Osteoblast (primary cell): ENCODE results near the gene CPED1. TPM values are rescaled to one million over a fixed set of nuclear protein-coding genes. Genes with fewer than 3 reads are reported as not detected.
A peak's percentile ranks its signal among the peaks of the same experiment; 100 is the strongest.

Experiments used
- DNase-seq: peaks from one replicate; pipeline ENCODE4 v3.0.0; 2011; ENCODE audit warnings: low spot score, mixed read lengths; ENCODE audit not compliant: insufficient read length; ENCODE audit errors: missing footprints
- H2AFZ ChIP-seq: 2 replicates; pipeline ENCODE4 v1.6.0; 2011; ENCODE audit warnings: mild to moderate bottlenecking, low read length
- H3K27ac ChIP-seq: 2 replicates; pipeline ENCODE4 v1.5.1; 2011; ENCODE audit warnings: mild to moderate bottlenecking, low read depth, low read length, moderate library complexity
- H3K27me3 ChIP-seq: 2 replicates; pipeline ENCODE4 v1.6.0; 2012; ENCODE audit warnings: mild to moderate bottlenecking, control low read depth, inconsistent platforms, low read length, moderate library complexity; ENCODE audit not compliant: insufficient read depth
- H3K36me3 ChIP-seq: 2 replicates; pipeline ENCODE4 v1.5.1; 2011; ENCODE audit warnings: mild to moderate bottlenecking, low read length, control low read depth, moderate library complexity; ENCODE audit not compliant: insufficient read depth
- H3K4me1 ChIP-seq: 2 replicates; pipeline ENCODE4 v1.5.1; 2011; ENCODE audit warnings: mild to moderate bottlenecking, low read length, control low read depth, moderate library complexity; ENCODE audit not compliant: insufficient read depth
- H3K4me2 ChIP-seq: 2 replicates; pipeline ENCODE4 v1.6.0; 2011; ENCODE audit warnings: mild to moderate bottlenecking, low read length; ENCODE audit not compliant: insufficient read depth
- H3K4me3 ChIP-seq: fragments of 200-600 bp; sonication (generic); 3 replicates; pipeline ENCODE4 v1.5.1; 2012; ENCODE audit warnings: mild to moderate bottlenecking, low read length, inconsistent platforms; ENCODE audit not compliant: insufficient read depth
- H3K79me2 ChIP-seq: 2 replicates; pipeline ENCODE4 v1.6.0; 2012; ENCODE audit warnings: mild to moderate bottlenecking, low read length, control low read depth, inconsistent platforms; ENCODE audit not compliant: insufficient read depth
- H3K9me3 ChIP-seq: 2 replicates; pipeline ENCODE4 v1.5.1; 2011; ENCODE audit warnings: low read depth, low read length, control low read depth
- H4K20me1 ChIP-seq: 2 replicates; pipeline ENCODE4 v1.6.0; 2012; ENCODE audit warnings: mild to moderate bottlenecking, low read length, control low read depth; ENCODE audit not compliant: insufficient read depth
- total RNA-seq: library from RNA; depleted of rRNA; stranded (reverse); fragments of >200 nt; gene quantifications from 2 replicates; pipeline ENCODE4 v1.2.3, GENCODE V29; 2012
- TF ChIP-seq, protein P1 (sequence below): IDR thresholded peaks from 2 replicates; pipeline ENCODE4 v1.5.1; 2011; ENCODE audit warnings: mild to moderate bottlenecking, low read depth, low read length, moderate library complexity; ENCODE audit errors: extremely low read depth

CPED1 gene
- total RNA-seq, 1 donor: 30.8 TPM

DNA sequence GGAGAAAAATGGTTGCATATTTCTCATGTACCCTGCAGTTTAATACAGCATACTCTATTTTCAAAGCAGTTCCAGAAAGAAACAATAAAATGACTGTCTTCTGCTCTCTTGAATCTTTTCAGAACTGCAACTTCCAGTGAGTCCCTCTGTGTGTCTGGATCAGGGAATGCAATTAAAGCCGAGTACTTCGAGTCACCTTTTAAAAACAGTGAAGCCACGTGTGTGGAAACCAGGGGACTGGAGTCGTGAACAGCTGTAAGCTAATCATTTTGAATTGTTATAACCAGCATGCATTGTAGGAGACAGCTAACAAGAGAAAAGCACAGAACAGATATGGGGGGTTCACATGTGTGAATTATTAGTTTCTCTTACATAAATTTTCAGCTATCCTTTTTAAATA is 109.1 kb downstream of the CPED1 start:
- no peak overlapping the region for H3K4me2 ChIP-seq
- H3K9me3 ChIP-seq: no peaks in the 10 kb centered on the region
- DNase-seq: no peak
- TF ChIP-seq, protein P1, sequence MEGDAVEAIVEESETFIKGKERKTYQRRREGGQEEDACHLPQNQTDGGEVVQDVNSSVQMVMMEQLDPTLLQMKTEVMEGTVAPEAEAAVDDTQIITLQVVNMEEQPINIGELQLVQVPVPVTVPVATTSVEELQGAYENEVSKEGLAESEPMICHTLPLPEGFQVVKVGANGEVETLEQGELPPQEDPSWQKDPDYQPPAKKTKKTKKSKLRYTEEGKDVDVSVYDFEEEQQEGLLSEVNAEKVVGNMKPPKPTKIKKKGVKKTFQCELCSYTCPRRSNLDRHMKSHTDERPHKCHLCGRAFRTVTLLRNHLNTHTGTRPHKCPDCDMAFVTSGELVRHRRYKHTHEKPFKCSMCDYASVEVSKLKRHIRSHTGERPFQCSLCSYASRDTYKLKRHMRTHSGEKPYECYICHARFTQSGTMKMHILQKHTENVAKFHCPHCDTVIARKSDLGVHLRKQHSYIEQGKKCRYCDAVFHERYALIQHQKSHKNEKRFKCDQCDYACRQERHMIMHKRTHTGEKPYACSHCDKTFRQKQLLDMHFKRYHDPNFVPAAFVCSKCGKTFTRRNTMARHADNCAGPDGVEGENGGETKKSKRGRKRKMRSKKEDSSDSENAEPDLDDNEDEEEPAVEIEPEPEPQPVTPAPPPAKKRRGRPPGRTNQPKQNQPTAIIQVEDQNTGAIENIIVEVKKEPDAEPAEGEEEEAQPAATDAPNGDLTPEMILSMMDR: no peak
- H2AFZ ChIP-seq: peak overlapping the region; percentile 25
- H3K4me1 ChIP-seq: no peaks in the 10 kb centered on the region
- H3K79me2 ChIP-seq: no peaks in the 10 kb centered on the region
- no peak overlapping the region for H3K27ac ChIP-seq
- H4K20me1 ChIP-seq: no peaks in the 10 kb centered on the region
- H3K27me3 ChIP-seq: no peaks in the 10 kb centered on the region
- H3K4me3 ChIP-seq: no peak overlapping the region
- H3K36me3 ChIP-seq: peaks cover 7% of the 10 kb centered on the region

DNA sequence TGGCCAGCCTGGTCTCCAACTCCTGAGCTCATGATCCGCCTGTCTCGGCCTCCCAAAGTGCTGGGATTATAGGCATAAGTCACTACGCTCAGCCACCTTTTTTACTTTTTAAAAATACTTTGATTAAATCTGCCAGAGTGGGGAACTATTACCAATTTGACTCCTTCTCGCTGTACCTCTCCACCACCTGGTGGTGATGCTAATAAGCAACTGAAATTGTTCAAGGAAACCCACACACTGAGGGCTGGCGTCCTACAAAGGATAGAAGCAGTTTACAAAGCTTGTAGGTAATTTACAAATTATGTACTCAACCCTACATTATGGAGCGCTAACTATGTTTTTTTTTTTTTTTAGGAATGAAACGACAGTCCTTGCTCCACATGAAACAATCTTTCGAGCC is 111.1 kb downstream of the CPED1 start:
- no peak for DNase-seq
- no peaks in the 10 kb centered on the region for H3K79me2 ChIP-seq
- no peak overlapping the region for H2AFZ ChIP-seq
- no peak overlapping the region for H3K27ac ChIP-seq
- no peaks in the 10 kb centered on the region for H4K20me1 ChIP-seq
- H3K4me1 ChIP-seq: no peaks in the 10 kb centered on the region
- peaks cover 7% of the 10 kb centered on the region for H3K36me3 ChIP-seq
- no peak overlapping the region for H3K4me3 ChIP-seq
- TF ChIP-seq, protein P1: peak; percentile 17
- no peak overlapping the region for H3K4me2 ChIP-seq
- no peaks in the 10 kb centered on the region for H3K9me3 ChIP-seq
- H3K27me3 ChIP-seq: no peaks in the 10 kb centered on the region

DNA sequence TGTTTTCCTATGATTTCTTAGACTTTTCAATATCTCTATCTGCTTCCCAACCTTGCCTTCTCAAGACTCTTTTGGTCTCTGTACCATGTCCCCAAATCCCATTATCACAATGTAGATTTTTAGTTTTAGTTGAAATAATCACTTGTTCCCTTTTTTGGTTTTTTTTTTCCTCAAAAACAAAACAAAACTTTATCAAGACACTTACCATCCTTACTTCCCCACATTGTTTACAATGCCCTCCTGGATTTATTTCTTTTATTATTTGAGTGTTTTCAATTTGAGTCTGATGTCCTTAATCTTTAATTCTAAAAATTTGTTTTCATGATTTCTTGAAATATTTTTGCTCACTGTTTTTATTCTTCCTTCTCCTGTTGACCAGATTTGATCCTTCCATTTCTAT is 112.6 kb downstream of the CPED1 start:
- no peak for DNase-seq
- no peaks in the 10 kb centered on the region for H4K20me1 ChIP-seq
- TF ChIP-seq, protein P1: no peak
- H3K79me2 ChIP-seq: no peaks in the 10 kb centered on the region
- H2AFZ ChIP-seq: no peak overlapping the region
- H3K27ac ChIP-seq: no peak overlapping the region
- peaks cover 7% of the 10 kb centered on the region for H3K36me3 ChIP-seq
- no peak overlapping the region for H3K4me3 ChIP-seq
- no peaks in the 10 kb centered on the region for H3K4me1 ChIP-seq
- no peak overlapping the region for H3K4me2 ChIP-seq
- H3K27me3 ChIP-seq: no peaks in the 10 kb centered on the region
- H3K9me3 ChIP-seq: no peaks in the 10 kb centered on the region

DNA sequence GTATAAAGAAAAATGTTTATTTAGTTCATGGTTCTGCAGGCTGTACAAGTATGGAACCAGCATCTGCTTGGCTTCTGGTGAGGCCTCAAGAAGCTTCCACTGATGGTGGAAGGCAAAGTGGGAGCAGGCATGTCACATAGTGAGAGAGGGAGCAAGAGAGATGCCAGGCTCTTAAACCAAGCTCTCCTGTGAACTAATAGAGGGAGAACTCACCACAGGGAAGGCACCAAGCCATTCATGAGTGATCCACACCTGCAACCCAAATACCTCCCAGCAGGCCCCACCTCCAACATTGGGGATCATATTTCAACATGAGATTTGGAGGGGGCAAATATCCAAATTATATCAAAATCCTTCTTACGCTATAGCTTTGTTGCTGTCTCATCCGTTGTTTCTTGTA is 113.1 kb downstream of the CPED1 start:
- H4K20me1 ChIP-seq: no peaks in the 10 kb centered on the region
- no peak overlapping the region for H3K4me3 ChIP-seq
- no peak overlapping the region for H2AFZ ChIP-seq
- H3K4me1 ChIP-seq: no peaks in the 10 kb centered on the region
- H3K36me3 ChIP-seq: peaks cover 7% of the 10 kb centered on the region
- no peaks in the 10 kb centered on the region for H3K27me3 ChIP-seq
- H3K9me3 ChIP-seq: no peaks in the 10 kb centered on the region
- TF ChIP-seq, protein P1: no peak
- no peak overlapping the region for H3K27ac ChIP-seq
- H3K4me2 ChIP-seq: no peak overlapping the region
- no peak for DNase-seq
- no peaks in the 10 kb centered on the region for H3K79me2 ChIP-seq
